Measurements from ENCODE around the gene MMP15.

The MMP15 gene

GRCh38 chr16:58020628-58021521, 4.7 kb upstream of the MMP15 start:
- DNase-seq = peak; percentile 47

- no peak for DNase-seq
These were observed 3.6 kb upstream of the MMP15 start for GRCh38 chr16:58021661-58022551.

- DNase-seq = no peak
These were observed 2.8 kb upstream of the MMP15 start for GRCh38 chr16:58022601-58023371.

GRCh38 chr16:58024486-58025350, 836 bp upstream of the MMP15 start:
- DNase-seq = no peak

GRCh38 chr16:58026139-58026704, 668 bp downstream of the MMP15 start:
- DNase-seq = no peak

GRCh38 chr16:58026705-58027160, 1.2 kb downstream of the MMP15 start:
- DNase-seq = no peak

- DNase-seq = no peak
These were observed 1.8 kb downstream of the MMP15 start for GRCh38 chr16:58027161-58027915.

- DNase-seq = no peak
These were observed 2.4 kb downstream of the MMP15 start for GRCh38 chr16:58027916-58028455.

GRCh38 chr16:58028541-58029070, 3.1 kb downstream of the MMP15 start:
- DNase-seq = no peak

- no peak for DNase-seq
These were observed 3.9 kb downstream of the MMP15 start for GRCh38 chr16:58029410-58029809.

- no peak for DNase-seq
These were observed 4.7 kb downstream of the MMP15 start for GRCh38 chr16:58030136-58030840.

- no peak for DNase-seq
These were observed 5.7 kb downstream of the MMP15 start for GRCh38 chr16:58031016-58031800.

GRCh38 chr16:58032710-58033293, 7.2 kb downstream of the MMP15 start:
- DNase-seq = no peak

- DNase-seq = no peak
These were observed 8.7 kb downstream of the MMP15 start for GRCh38 chr16:58034128-58034685.

GRCh38 chr16:58034774-58035173, 9.2 kb downstream of the MMP15 start:
- DNase-seq = no peak

GRCh38 chr16:58035356-58036170, 10.0 kb downstream of the MMP15 start:
- no peak for DNase-seq

- DNase-seq = no peak
These were observed 11.4 kb downstream of the MMP15 start for GRCh38 chr16:58036943-58037342.
